HG03108 (cell line): ENCODE data around the gene CCNT1.
"Not testable (repeated sequence)": the region's sequence is repeated elsewhere in the genome, so short reads cannot be mapped to it uniquely, and the experiment has no call there.

ENCODE experiments used
- ATAC-seq: cut with Tn5 transposase; IDR thresholded peaks from one replicate; pipeline ENCODE4 v1.9.1; 2021; ENCODE audit warnings: moderate library complexity; ENCODE audit not compliant: unreplicated experiment

CCNT1 gene

DNA sequence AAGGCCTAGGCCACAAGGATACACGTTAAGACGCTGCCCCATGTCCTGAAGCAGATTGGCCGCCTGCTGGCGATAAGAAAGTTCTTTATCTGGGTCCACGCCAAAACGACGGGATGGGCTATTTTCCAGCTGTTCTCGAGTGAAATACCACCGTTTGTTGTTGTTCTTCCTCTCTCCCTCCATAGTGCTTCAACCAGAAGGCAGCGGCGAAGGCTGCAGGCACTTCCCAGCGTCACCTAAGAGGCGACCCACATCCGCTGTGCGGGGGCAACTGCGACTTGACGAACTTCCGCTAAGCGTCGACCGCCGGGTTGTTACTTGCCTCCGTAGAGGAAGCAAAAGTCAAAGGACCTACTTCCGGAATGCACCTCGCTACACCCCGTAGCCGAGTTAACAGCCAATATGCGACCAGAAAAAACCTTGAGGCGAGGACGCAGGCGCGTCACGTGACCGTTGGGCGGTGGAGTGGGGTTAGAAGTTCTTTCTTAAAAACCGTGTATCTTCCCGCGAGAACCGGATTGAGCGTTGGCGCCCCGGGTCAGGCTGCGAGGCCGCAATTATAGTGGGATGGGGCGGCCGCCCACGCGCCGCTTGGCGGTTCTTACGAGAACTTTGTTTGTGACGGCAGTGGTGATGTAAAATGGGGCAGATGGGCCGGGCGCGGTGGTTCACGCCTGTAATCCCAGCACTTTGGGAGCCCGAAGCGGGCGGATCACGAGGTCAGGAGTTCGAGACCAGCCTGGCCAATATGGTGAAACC lies at the start of gene CCNT1:
Gene CCNT1 (minus strand): TSS at position 215 of the 759 bp plus-strand sequence. CDS start 32 bp downstream, at position 183.
- ATAC-seq = peak; percentile 97

DNA sequence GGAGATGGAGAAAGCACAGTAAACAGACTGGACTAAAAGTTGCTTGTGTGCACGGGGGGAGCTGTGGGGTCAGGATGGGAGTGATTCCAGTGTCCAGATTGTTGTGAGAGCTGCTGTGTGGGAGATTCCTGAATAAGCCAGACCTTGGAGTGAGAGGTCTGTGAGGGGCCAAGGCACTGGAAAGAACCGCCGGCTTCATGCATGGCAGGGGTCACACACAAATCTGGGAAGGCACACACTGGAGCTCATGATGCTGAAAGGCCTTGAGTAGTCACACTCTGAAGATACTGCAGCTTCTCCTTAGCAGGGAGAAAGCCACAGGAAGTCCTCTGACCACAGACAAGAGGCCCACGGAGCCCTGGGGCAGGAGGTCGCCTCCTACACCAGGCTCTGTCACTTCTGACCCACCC lies 49.3 kb upstream of the CCNT1 start:
- ATAC-seq = no peak

DNA sequence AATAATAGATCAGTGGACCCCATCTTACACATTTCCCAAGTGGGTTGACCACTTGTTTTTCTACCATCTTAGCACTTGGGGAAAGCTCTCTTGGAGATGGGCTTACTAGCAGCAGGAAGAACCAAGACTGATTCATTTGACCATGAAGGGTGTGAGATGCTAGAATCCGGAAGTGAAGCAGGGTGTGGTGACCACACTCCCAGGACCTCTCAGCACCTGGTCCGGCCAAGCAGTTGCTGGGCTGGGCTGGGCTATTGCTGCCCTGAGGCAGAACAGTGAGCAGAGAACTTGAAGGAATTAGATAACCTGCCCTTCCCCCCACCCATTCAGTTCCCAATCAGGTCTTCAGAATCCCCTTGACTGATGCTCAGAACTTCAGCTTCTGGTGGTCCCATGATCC lies 48.0 kb upstream of the CCNT1 start:
- no peak for ATAC-seq

DNA sequence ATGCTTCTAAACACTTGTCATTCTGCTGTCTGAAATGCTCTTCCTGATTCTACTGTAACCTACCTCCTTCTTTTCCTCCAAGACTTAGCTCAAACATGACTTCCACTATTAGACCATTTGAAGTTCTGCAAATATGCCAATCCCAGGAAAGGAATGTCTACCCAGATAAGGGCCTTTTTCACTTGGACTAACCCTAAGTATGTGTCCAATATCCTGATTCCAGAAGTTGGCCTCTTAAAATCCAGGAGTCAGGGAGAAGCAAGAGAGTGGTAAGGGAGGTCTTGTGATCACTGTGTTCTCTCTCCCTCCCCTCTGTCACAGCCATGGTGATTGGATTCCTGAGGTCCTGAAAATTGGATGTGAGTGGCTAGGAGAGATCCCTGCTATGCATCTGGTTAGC lies 42.2 kb upstream of the CCNT1 start:
- ATAC-seq = no peak

DNA sequence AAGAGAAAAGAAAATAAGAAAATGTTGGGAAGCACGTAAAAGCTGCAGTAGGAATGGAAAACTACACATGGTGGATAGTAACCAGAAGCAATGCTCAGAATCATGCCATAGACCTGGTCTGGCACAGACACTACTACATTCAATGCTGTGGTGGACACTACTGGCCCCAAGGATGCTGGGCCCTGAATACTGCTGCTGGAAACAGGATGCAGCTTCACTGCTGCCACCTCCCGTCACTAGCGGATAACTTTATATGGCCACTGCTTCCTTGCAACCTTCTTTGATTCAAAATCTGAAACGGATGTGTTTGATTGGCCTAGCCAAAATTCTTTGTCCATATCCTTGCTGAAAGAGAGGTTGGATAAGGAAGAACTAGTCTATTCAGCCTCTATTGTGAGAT lies 41.7 kb upstream of the CCNT1 start:
- ATAC-seq = no peak

DNA sequence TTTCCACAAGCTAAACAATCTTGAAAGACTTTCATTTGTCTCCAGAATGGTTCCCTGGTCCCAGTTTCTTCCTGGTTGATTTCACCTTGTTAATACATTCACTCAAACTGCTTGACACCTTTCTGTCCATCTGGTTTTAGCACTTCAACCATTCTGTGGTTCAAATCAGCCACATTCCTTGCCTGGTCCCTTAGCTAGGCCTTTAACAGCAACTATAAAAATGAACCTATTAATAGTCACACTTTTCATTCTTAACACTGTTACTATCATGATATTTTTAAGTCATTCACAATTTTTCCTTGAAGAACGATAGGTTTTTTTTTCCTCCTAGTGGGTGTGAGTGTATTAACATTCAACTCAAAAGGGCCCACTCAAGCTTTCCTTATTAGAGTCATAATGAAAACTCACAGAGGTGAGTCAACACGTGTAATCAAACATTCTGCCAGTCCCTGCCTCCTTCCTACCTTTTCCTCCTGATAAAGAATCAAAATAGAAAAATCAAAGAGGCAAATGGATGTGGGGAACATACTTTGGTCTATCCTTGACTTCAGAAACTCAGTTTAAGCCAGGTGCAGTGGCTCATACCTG lies 34.4 kb upstream of the CCNT1 start:
- ATAC-seq = no peak

DNA sequence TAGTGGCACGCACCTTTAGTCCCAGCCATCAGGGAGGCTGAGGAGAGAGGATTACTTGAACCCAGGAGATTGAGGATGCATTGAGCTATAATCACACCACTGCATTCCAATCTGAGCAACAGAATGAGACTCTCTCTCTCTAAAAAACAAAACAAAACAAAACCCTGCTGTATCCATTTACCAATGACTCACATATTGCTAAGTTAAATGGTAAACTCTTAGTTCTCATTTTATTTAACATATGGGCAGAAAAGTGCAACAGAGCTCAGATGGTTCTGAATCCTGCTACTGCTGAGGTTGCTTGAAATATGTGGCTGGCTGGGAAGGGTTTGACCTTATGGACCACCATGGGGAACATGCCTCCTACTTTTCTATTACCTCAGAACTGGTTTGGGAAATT lies 33.7 kb upstream of the CCNT1 start:
- no peak for ATAC-seq

DNA sequence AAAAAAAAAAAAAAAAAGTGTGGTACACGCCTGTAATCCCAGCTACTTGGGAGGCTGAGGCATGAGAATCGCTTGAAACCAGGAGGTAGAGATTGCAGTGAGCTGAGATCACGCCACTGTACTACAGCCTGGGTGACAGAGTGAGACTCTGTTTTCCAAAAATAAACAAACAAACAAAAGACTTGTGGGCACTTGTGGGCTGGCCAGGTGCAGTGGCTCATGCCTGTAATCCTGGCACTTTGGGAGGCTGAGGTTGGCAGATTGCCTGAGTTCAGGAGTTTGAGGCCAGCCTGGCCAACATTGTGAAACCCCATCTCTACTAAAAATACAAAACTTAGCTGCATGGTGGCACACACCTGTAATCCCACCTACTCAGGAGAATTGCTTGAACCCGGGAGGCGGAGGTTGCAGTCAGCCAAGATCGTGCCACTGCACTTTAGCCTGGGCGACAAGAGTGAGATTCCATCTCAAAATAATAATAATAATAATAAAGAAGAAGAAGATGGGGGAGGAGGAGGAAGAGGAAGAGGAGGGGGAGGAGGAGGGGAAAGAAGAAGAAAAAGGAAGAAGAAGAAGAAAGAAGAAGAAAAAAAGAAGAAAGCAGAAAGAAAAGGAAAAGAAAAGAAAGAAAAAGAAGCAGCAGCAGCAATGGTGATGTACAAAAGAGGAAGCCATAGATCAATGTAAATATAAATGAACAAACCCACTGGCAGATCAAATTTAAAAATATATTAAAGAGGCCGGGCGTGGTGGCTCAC lies 27.9 kb upstream of the CCNT1 start:
- ATAC-seq = no peak

DNA sequence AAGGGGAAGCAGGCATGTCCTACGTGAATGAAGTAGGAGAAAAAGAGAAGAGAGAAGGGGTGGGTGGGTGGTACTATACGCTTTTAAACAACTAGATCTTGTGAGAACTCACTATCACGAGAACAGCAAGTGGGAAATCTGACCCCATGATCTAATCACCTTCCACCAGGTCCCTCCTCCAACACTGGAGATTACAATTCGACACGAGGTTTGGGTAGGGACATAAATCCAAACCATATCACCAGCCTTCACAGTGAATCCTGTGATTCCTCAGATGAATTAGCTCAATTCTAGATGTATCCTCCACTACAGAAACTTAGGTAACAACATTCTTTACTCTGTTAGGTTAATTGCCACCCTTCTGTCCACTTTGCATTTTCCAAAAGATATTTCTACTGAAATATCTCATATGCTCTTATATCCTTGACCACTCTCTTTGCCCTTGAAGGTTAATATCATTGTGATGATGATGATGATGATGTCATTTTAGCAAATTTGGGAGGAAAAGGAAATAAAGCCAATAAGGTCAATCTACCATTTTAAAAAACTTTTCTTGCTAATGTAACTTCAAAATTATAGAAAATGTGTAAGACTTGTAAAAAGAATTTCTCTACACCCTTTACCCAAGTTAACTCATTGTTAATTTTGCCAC lies 23.2 kb upstream of the CCNT1 start:
- ATAC-seq = no peak

DNA sequence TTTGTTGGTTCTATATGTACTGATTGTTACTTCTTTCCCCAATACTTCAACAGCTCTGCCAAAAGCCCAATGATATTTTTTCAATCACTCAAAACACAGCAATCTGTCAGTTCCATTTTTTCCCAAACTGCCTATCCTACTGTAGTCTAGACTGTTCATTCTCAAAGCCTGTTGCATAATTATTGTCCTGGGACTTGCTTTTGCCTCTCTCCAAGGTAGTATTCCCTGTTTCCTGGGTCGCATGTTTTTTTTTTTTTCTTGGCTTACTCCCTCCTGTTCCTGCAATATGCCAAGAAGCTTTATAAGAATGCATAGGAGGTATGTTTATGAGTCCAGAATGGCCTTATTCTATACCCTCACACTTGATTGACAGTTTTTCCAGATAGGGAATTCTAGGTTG lies 19.9 kb upstream of the CCNT1 start:
- no peak for ATAC-seq

DNA sequence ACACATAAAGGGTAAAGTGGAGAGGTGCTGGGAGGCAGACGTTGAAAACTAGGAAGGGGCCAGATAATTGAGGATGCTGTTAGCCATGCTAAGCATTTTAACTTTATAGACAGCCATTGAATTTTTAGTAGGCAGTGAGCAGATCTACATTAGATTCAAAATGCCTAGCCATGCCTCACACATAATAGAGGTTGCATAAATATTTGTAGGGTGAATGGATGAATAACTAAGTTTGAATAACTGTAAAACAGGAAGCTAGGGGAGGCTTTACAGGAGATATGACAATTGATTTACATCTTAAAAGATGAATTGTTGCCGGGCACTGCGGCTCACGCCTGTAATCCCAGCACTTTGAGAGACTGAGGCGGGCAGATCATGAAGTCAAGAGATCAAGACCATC lies 12.3 kb upstream of the CCNT1 start:
- no peak for ATAC-seq

DNA sequence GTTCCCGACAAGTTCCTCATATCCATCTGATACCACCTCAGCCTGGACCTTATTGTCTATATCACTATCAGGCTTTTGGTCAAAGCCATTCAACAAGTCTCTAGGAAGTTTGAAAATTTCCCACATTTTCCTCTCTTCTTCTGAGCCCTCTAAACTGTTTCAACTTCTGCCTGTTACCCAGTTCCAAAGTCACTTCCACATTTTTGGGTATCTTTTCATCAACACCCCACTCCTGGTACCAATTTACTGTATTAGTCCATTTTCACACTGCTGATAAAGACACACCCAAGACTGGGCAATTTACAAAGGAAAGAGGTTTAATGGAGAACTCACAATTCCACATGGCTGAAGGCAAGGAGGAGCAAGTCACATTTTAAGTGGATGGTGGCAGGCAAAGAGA lies 4.2 kb upstream of the CCNT1 start:
- not testable (repeated sequence) for ATAC-seq

DNA sequence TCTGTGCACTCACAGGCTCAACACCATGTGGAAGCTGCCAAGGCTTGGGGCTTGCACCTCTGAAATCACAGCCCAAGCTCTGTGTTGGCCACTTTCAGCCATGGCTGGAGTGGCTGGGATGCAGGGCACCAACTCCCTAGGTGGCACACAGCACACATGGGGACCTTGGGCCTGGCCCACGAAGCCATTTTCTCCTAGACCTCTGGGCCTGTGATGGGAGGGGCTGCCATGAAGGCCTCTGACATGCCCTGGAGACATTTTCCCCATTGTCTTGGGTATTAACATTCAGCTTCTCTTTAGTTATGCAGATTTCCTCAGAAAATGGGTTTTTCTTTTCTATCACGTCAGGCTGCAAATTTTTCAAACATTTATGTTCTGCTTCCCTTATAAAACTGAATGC lies 3.7 kb upstream of the CCNT1 start:
- not testable (repeated sequence) for ATAC-seq

DNA sequence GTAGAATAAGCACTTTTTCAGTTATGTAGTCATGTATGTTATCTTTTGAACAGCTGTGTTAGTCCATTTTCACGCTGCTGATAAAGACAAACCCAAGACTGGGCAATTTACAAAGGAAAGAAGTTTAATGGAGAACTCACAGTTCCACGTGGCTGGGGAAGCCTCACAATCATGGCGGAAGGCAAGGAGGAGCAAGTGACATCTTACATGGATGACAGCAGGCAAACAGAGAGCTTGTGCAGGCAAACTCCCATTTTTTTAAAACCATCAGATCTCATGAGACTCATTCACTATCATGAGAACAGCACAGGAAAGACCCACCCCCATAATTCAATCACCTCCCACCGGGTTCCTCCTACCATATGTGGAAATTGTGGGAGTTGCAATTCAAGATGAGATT lies 2.5 kb upstream of the CCNT1 start:
- not testable (repeated sequence) for ATAC-seq

DNA sequence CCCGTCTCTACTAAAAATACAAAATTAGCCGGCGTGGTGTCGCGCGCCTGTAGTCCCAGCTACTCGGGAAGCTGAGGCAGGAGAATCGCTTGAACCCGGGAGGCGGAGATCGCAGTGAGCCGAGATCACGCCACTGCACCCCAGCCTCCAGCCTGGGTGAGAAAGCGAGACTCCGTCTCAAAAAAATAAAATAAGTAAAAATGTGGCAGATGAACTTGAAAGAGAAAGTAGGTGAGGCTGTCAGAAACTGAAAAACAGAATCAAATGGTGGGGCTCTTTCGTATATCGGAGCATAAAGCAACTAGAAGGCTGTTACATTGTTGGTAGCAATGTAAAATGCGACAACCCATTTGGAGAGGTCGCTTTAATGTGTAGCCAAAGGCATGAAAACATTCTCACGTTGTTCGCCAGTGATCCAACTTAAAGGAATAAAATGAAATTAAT lies 767 bp upstream of the CCNT1 start:
- ATAC-seq = no peak

DNA sequence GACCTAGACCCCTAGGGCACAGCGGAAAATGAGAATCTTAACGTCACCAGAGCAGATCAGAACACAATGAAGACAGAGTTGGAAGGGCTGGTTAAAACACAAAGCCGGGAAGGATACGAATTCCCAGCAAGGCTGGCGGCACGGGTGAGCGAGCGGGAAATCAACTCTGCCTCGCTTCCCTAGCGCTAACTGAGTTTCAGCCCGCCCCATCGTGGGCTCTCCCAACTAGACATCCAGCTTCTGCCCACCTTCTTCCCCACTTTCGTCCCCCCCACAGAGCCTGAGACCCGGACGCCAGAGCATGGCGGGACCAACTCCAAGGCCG lies 377 bp downstream of the CCNT1 start:
- no peak for ATAC-seq

DNA sequence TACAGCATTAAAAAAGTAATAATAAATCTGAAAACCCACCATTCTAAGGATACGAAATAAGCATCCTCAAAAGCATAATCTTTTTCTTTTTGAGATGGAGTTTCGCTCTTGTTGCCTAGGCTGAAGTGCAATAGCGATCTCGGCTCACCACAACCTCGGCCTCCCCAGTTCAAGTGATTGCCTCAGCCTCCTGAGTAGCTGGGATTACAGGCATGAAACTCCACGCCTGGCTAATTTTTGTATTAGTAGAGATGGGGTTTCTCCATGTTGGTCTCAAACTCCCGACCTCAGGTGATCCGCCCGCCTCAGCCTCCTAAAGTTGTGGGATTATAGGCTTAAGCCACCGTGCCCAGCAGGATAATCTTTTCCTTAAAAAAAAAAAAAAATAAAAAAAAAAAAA lies 4.3 kb downstream of the CCNT1 start:
- no peak for ATAC-seq

DNA sequence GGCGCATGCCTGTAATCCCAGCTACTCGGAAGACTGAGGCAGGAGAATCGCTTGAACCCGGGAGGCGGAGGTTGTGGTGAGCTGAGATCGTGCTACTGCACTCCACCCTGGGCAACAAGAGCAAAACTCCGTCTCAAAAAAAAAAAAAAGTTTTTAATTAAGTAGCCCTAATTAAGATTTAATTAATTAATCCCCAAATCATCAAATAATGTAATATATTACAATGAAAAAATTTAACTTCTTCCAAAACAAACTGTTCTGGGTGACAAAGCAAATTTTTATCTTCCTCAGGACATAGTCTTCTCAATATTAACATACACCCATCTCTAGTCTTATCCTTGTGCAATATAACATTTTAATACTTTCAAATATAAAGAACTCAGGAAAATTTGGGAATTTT lies 17.7 kb downstream of the CCNT1 start:
- not testable (repeated sequence) for ATAC-seq

DNA sequence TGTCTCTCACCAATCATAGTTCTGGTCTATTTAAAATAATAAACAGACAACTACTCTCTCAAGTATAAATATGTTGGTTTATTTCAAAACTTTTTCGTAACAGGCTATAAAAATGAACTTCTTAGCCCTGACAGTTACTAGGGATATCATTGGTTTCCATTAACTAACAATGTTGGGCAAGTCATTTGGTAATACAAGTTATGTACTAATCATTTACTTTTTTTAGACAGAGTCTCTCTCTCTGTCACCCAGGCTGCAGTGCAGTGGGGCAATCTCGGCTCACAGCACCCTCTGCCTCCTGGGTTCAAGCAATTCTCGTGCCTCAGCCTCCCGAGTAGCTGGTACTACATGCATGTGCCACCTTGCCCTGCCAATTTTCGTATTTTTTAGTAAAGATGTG lies 19.9 kb downstream of the CCNT1 start:
- no peak for ATAC-seq

DNA sequence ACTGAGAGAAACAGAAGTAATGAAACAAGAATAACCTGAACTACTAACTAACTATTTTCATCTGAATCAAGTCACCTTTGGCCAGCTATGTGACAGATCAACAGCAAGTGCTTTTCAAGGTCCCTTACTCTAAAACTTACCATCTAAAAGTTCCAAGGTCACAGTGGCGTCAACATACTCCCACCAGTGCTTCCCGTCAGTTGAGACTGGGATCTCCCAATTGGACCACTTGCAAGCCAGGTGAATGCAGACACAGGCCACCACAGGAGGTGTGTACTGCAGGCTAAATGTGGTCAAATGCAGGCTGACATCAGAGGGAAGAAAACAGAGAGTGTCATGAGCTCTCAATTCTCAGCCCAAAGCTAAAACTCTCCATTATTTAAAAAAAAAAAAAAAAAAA lies 20.6 kb downstream of the CCNT1 start:
- no peak for ATAC-seq

DNA sequence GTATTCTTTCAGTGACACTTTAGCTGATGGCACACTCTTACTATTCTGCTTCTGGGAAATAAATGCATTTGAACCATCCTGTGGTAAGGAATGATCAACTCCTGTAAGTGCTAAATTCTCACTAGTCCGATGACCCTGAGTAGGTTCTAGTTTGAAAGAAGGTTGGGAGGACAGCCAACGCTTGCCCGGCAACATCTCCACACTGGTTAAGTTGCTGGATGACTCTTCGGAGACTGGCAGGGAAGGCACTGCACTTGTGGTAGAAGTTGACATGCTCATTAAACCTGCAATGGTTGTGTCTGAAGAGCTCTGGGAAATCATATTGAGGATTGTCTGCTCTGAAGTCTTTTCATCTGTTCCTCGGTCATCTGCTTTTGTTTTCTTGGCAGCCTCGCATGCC lies 22.5 kb downstream of the CCNT1 start:
- no peak for ATAC-seq

DNA sequence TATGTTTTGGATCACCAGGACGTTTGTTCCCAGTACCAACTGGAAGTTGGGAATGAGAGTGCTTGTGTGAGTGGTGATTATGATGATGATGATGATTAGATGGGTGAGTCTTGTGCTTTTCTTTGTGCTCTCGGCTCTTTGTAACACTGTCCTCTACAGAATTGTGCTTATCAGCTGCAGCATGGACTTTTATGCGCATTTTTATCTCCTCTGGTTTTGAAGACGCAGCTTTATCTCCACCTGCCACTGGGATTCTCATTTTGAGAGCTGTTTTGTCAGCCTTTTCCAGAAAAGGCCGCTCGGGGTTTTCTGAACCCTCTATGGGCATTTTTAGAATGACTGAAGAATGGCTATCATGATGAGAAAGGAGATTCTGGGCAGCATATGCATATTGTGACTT lies 22.9 kb downstream of the CCNT1 start:
- ATAC-seq = no peak
